Keratinocyte (primary cell): ENCODE results near the gene ULBP3. TPM values are rescaled to one million over a fixed set of nuclear protein-coding genes. Genes with fewer than 3 reads are reported as not detected.
"Not testable (repeated sequence)": the region's sequence is repeated elsewhere in the genome, so short reads cannot be mapped to it uniquely, and the experiment has no call there.

ENCODE experiments used
- DNase-seq: peaks from one replicate; pipeline ENCODE4 v3.0.0-alpha.2; 2011; ENCODE audit warnings: low read depth, missing footprints, low spot score
- FAIRE-seq: peaks from 2 replicates; lab custom pipeline; 2011; peaks lifted over from hg19 to GRCh38; lab: Jason Lieb, UNC
- H2AFZ ChIP-seq: 2 replicates; pipeline ENCODE4 v1.6.0; 2012; ENCODE audit warnings: low read length, control low read depth, inconsistent platforms; ENCODE audit not compliant: control insufficient read depth
- H3K27ac ChIP-seq: 2 replicates; pipeline ENCODE4 v1.5.1; 2011; ENCODE audit warnings: low read length; ENCODE audit not compliant: control insufficient read depth, insufficient read depth
- H3K27me3 ChIP-seq: 3 replicates; pipeline ENCODE4 v1.6.0; 2011; ENCODE audit warnings: low read length; ENCODE audit not compliant: control insufficient read depth, insufficient read depth; ENCODE audit errors: extremely low read depth
- H3K36me3 ChIP-seq, 2 experiments: 2 replicates in 1 of 2; 3 replicates in 1 of 2; pipeline ENCODE4 v1.5.1; 2011; ENCODE audit warnings: low read length in 2 of 2, mild to moderate bottlenecking in 1 of 2; ENCODE audit not compliant: control insufficient read depth in 2 of 2, insufficient read depth in 2 of 2; ENCODE audit errors: extremely low read depth in 1 of 2
- H3K4me1 ChIP-seq: 3 replicates; pipeline ENCODE4 v1.5.1; 2011; ENCODE audit warnings: low read length; ENCODE audit not compliant: control insufficient read depth, insufficient read depth; ENCODE audit errors: extremely low read depth
- H3K4me2 ChIP-seq: 3 replicates; pipeline ENCODE4 v1.6.0; 2011; ENCODE audit warnings: low read depth, low read length; ENCODE audit not compliant: control insufficient read depth, insufficient read depth; ENCODE audit errors: extremely low read depth
- H3K4me3 ChIP-seq, 3 experiments: fragments of 200-600 bp in 1 of 3; sonication (generic) in 1 of 3; 2 replicates in 2 of 3; 3 replicates in 1 of 3; pipeline ENCODE4 v1.5.1; 2011 to 2016; ENCODE audit warnings: low read length in 3 of 3, mild to moderate bottlenecking in 3 of 3, control low read depth in 2 of 3, inconsistent platforms in 1 of 3, low read depth in 1 of 3, mixed read lengths in 1 of 3, mixed run types in 1 of 3, moderate library complexity in 1 of 3; ENCODE audit not compliant: control insufficient read depth in 2 of 3, insufficient read depth in 2 of 3; ENCODE audit errors: extremely low read depth in 1 of 3
- H3K79me2 ChIP-seq: 2 replicates; pipeline ENCODE4 v1.6.0; 2012; ENCODE audit warnings: low read length; ENCODE audit not compliant: control insufficient read depth, insufficient read depth
- H3K9ac ChIP-seq: 3 replicates; pipeline ENCODE4 v1.6.0; 2011; ENCODE audit warnings: low read length; ENCODE audit not compliant: control insufficient read depth, insufficient read depth; ENCODE audit errors: extremely low read depth
- H3K9me1 ChIP-seq: 3 replicates; pipeline ENCODE4 v1.6.0; 2011; ENCODE audit warnings: low read length; ENCODE audit not compliant: control insufficient read depth, insufficient read depth; ENCODE audit errors: extremely low read depth
- H3K9me3 ChIP-seq: 2 replicates; pipeline ENCODE4 v1.5.1; 2012; ENCODE audit warnings: low read depth, low read length; ENCODE audit not compliant: control insufficient read depth
- H4K20me1 ChIP-seq: 3 replicates; pipeline ENCODE4 v1.6.0; 2011; ENCODE audit warnings: low read length; ENCODE audit not compliant: control insufficient read depth, insufficient read depth; ENCODE audit errors: extremely low read depth
- CTCF ChIP-seq, 3 experiments: IDR thresholded peaks in 1 of 3; conservative IDR thresholded peaks in 1 of 3; optimal IDR thresholded peaks in 1 of 3; 2 replicates in 2 of 3; 3 replicates in 1 of 3; pipeline versions ENCODE3 to v1.5.1; 2011; ENCODE audit warnings: low read length in 3 of 3, mild to moderate bottlenecking in 3 of 3, moderate library complexity in 2 of 3, control low read depth in 1 of 3, inconsistent platforms in 1 of 3; ENCODE audit not compliant: insufficient read depth in 2 of 3; ENCODE audit errors: extremely low read depth in 1 of 3
- EZH2 ChIP-seq: IDR thresholded peaks from one replicate; pipeline ENCODE4 v1.6.1; 2012; ENCODE audit warnings: inconsistent platforms, mild to moderate bottlenecking, low read length, moderate library complexity
- dilution Hi-C: fragments of 300-500 bp; cut with MboI; formaldehyde crosslinking; loops from one replicate; pipeline ENCODE4 v1.7.0; 2020; ENCODE audit warnings: low sequenced_read_pairs; ENCODE audit not compliant: extremely low pct_ligation_motif_present
- polyA plus RNA-seq, 5 experiments: library from polyadenylated mRNA; depleted of rRNA in 3 of 5; stranded (reverse) in 3 of 5; stranded (forward) in 1 of 5; unstranded in 1 of 5; fragments of >200 nt; gene quantifications; 1 replicate in 1 of 5; 2 replicates in 3 of 5; 3 replicates in 1 of 5; pipeline versions ENCODE4 v1.2.1 to v1.2.3, GENCODE V29; 2011 to 2012; ENCODE audit warnings: missing spikeins in 2 of 5, low read depth in 1 of 5, low replicate concordance in 1 of 5

The ULBP3 gene
- polyA plus RNA-seq, 1 donor (not counting 4 experiments of a cell fraction or from before 2014, with no cell fraction given): 7.4 TPM

- H3K9ac ChIP-seq, dilution Hi-C loops, H2AFZ ChIP-seq, H3K36me3 ChIP-seq, H3K27ac ChIP-seq, H3K27me3 ChIP-seq, DNase-seq, H3K9me3 ChIP-seq, FAIRE-seq, H4K20me1 ChIP-seq, H3K4me3 ChIP-seq, H3K79me2 ChIP-seq, H3K4me2 ChIP-seq, H3K9me1 ChIP-seq: not testable (repeated sequence)
- peaks cover 15% of the 10 kb centered on the region for H3K4me1 ChIP-seq
These were observed 47.1 kb downstream of the ULBP3 start for GRCh38 chr6:150021870-150022269.

- no peak for DNase-seq
- TF ChIP-seq EZH2 (no peak), CTCF (optimal IDR thresholded peaks at IDR 0.05 in 1 of 3, IDR thresholded peaks at IDR 0.05 in 1 of 3, conservative IDR thresholded peaks at IDR 0.05 in 1 of 3; ENCODE audit: extremely low read depth in 1 of 3, insufficient read depth in 2 of 3, low read length in 3 of 3) (no peak)
- no peak for FAIRE-seq
- no peak overlapping the region for H2AFZ ChIP-seq
- no peaks in the 10 kb centered on the region for H3K9me1 ChIP-seq
- no peak overlapping the region for H3K4me3 ChIP-seq
- H3K27ac ChIP-seq: no peak overlapping the region
- H3K36me3 ChIP-seq: no peaks in the 10 kb centered on the region
- H3K9ac ChIP-seq: no peak overlapping the region
- no peaks in the 10 kb centered on the region for H3K9me3 ChIP-seq
- H3K79me2 ChIP-seq: no peaks in the 10 kb centered on the region
- no peaks in the 10 kb centered on the region for H3K4me1 ChIP-seq
- H3K27me3 ChIP-seq: peaks cover 19% of the 10 kb centered on the region
- H4K20me1 ChIP-seq: no peaks in the 10 kb centered on the region
- H3K4me2 ChIP-seq: no peak overlapping the region
- dilution Hi-C loops: no loop called here
These were observed 49.9 kb downstream of the ULBP3 start for GRCh38 chr6:150018846-150019580.

- H3K9me3 ChIP-seq, H4K20me1 ChIP-seq, H3K27ac ChIP-seq, DNase-seq, H3K79me2 ChIP-seq, H3K9me1 ChIP-seq, dilution Hi-C loops, H2AFZ ChIP-seq, H3K9ac ChIP-seq, FAIRE-seq, H3K4me2 ChIP-seq, H3K4me3 ChIP-seq, H3K4me1 ChIP-seq, H3K36me3 ChIP-seq: not testable (repeated sequence)
- H3K27me3 ChIP-seq: peaks cover 31% of the 10 kb centered on the region
- TF ChIP-seq CTCF (optimal IDR thresholded peaks at IDR 0.05 in 1 of 3, IDR thresholded peaks at IDR 0.05 in 1 of 3, conservative IDR thresholded peaks at IDR 0.05 in 1 of 3; ENCODE audit: extremely low read depth in 1 of 3, insufficient read depth in 2 of 3, low read length in 3 of 3): peak in 1 of 3 experiments; percentile 7
These were observed 51.8 kb downstream of the ULBP3 start for GRCh38 chr6:150017186-150017521.
